ENCODE measurements around the gene COMT. TPM values are rescaled to one million over a fixed set of nuclear protein-coding genes. Genes with fewer than 3 reads are reported as not detected.

COMT gene
- total RNA-seq, 1 experiment from 2014 or later, result 109 TPM

DNA sequence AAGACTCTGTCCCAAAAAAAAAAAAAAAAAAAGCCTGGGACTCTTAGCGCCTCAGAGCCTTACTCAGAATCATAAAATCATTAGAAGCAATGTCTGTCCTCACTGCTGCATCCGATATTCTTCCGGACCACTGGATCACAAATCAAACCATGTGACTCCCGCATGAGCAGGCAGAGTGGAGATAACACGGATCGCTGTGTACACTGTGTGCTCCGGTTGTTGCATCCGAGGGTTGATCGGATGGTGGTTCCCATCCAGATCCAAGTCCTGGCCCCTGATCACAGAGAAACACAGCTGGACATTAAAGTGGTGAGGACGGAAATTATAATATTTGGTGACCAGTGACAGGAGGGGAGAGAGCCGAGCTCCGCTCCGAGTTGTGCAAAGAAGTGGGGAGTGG is 9.8 kb downstream of the COMT start:
- DNase-seq (ENCODE audit: low read depth, low spot score) (no peak), ATAC-seq (no peak)
- intact Hi-C loops (cut with micrococcal nuclease), result no loop called here
- Histone ChIP-seq H3K9me2 (ENCODE audit: insufficient read depth) (no peaks in the 10 kb centered on the region), H3K79me2 (ENCODE audit: insufficient read depth, low read length) (peaks cover 31% of the 10 kb centered on the region), H3K4me2 (ENCODE audit: low read length) (no peak overlapping the region), H2AFZ (ENCODE audit: low read depth, low read length, poor library complexity, severe bottlenecking) (no peak overlapping the region), H3K27ac (ENCODE audit: low read depth, low read length) (no peak overlapping the region), H3K9me3 (ENCODE audit: control insufficient read depth in 1 of 2, insufficient read depth in 1 of 2, low read depth in 1 of 2, low read length in 2 of 2) (no peaks in the 10 kb centered on the region), H3K27me3 (ENCODE audit: insufficient read depth, low read length) (no peaks in the 10 kb centered on the region), H4K20me1 (ENCODE audit: insufficient read depth) (no peaks in the 10 kb centered on the region), H3K4me3 (replicated peaks in 1 of 2; ENCODE audit: low read depth in 1 of 2, low read length in 2 of 2) (no peak overlapping the region), H3K9ac (ENCODE audit: low read length) (no peak overlapping the region), H3K4me1 (ENCODE audit: control insufficient read depth in 1 of 2, insufficient read depth in 2 of 2, low read length in 2 of 2) (peaks cover 3 to 17% of the 10 kb centered on the region in 2 experiments; a peak in 3 of 4 replicates), H3K36me3 (ENCODE audit: control insufficient read depth in 1 of 2, insufficient read depth in 2 of 2, low read length in 2 of 2) (peaks cover 0 to 6% of the 10 kb centered on the region in 2 experiments; a peak in 1 of 4 replicates)
- ChIA-PET CTCF (no interaction called here), RAD21 (ENCODE audit: low non-redundant PET in 1 of 2, low total read pairs in 2 of 2, uncharacterized antibody in 2 of 2, unreplicated experiment in 2 of 2) (no interaction called here), POLR2A (no interaction called here)
- BruUV-seq (replicated peaks), result no TSS peak
- no peak for TF ChIP-seq EZH2phosphoT487 (IDR thresholded peaks at IDR 0.05; ENCODE audit: borderline replicate concordance)

DNA sequence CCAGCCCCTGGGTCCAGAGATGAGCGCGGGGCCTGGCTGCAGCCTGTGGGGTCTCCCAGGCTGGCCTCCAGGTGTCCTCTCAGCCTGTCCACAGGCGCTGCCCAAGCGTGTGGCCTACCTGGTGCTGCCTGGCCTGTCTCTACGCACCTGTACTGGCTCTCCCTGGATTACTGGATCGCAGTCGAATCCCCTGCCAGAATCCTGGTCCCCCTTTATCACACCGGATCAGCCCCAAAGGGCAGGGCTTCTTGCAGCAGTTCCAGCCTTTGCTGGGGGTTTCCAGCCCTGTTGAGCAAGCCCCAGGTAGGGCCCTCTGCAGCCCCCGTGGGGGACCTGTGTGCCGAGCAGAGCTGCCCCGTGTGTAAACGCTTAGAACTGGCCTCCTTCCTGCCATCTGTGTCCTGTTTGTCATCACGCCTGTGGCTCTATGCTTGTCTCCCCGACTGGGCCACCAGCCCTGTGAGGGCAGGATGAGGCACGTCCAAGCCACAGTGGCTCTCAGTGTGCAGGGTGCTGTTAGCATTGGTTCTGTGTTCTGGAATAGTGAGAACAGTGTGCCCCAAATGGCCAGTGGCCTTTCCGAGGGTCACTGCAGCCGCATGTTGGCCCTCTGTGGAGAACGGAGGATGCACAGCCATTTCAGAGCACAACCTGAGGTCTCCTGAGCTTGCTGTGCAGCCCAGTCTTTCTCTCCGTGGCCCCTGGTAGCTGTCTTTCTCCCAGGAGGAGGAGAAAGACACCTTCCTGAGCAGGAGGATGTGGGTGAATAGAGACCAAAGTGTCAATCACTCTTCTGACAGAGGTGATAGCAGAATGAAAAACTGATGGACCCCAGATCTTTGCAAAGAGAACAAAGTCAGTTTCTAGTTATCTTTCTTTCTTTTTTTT is 13.9 kb downstream of the COMT start:
- H3K4me3 ChIP-seq (replicated peaks in 1 of 2; ENCODE audit: low read depth in 1 of 2, low read length in 2 of 2), result no peak overlapping the region
- no TSS peak for BruUV-seq (replicated peaks)
- no peak overlapping the region for H3K9ac ChIP-seq (ENCODE audit: low read length)
- H3K79me2 ChIP-seq (ENCODE audit: insufficient read depth, low read length), result peaks cover 3% of the 10 kb centered on the region; the same call in 1 of the 2 replicates
- H3K9me3 ChIP-seq (ENCODE audit: control insufficient read depth in 1 of 2, insufficient read depth in 1 of 2, low read depth in 1 of 2, low read length in 2 of 2), result no peaks in the 10 kb centered on the region
- POLR2A ChIA-PET, result no interaction called here
- no peaks in the 10 kb centered on the region for H3K9me2 ChIP-seq (ENCODE audit: insufficient read depth)
- H4K20me1 ChIP-seq (ENCODE audit: insufficient read depth), result no peaks in the 10 kb centered on the region
- 0 out of 4 replicates have a peak, but pooled peaks cover 0 to under 1% of the 10 kb centered on the region in 2 experiments for H3K36me3 ChIP-seq (ENCODE audit: control insufficient read depth in 1 of 2, insufficient read depth in 2 of 2, low read length in 2 of 2)
- no peak overlapping the region for H3K27ac ChIP-seq (ENCODE audit: low read depth, low read length)
- CTCF ChIA-PET, result interaction anchor here (0.7 to 1.2 kb wide), 2 partner anchors 72 to 175 kb away, joined by 3 read pairs; no protein-coding TSS in a partner anchor
- no peak for DNase-seq (ENCODE audit: low read depth, low spot score)
- intact Hi-C loops (cut with micrococcal nuclease), result no loop called here
- H3K4me1 ChIP-seq (ENCODE audit: control insufficient read depth in 1 of 2, insufficient read depth in 2 of 2, low read length in 2 of 2), result peaks cover 19 to 27% of the 10 kb centered on the region in 2 experiments
- no peak overlapping the region for H2AFZ ChIP-seq (ENCODE audit: low read depth, low read length, poor library complexity, severe bottlenecking)
- H3K4me2 ChIP-seq (ENCODE audit: low read length), result no peak overlapping the region
- H3K27me3 ChIP-seq (ENCODE audit: insufficient read depth, low read length), result no peaks in the 10 kb centered on the region
- TF ChIP-seq SP1 (IDR thresholded peaks at IDR 0.05; ENCODE audit: low read depth), result no peak
- TF ChIP-seq EGR1 (IDR thresholded peaks at IDR 0.05; ENCODE audit: low read depth), result no peak
- TF ChIP-seq POLR2AphosphoS5 (IDR thresholded peaks at IDR 0.05; ENCODE audit: low read depth, low read length), result peak; percentile 23; the same call in 1 of the 2 replicates
- TF ChIP-seq SIN3A (IDR thresholded peaks at IDR 0.05; ENCODE audit: low read depth), result no peak
- no peak for TF ChIP-seq JUND (IDR thresholded peaks at IDR 0.05)
- no peak for TF ChIP-seq EZH2phosphoT487 (IDR thresholded peaks at IDR 0.05; ENCODE audit: borderline replicate concordance)
- TF ChIP-seq YY1 (IDR thresholded peaks at IDR 0.05; ENCODE audit: extremely low read depth, insufficient replicate concordance, low read depth, low read length), result no peak
- no peak for TF ChIP-seq ZBTB33 (IDR thresholded peaks at IDR 0.05; ENCODE audit: extremely low read depth, insufficient replicate concordance, low read length)
- RAD21 ChIA-PET (ENCODE audit: low non-redundant PET in 1 of 2, low total read pairs in 2 of 2, uncharacterized antibody in 2 of 2, unreplicated experiment in 2 of 2), result no interaction called here
- no peak for ATAC-seq
